OCI-LY7 (cell line): ENCODE data around the gene FRMD8. TPM values are rescaled to one million over a fixed set of nuclear protein-coding genes. Genes with fewer than 3 reads are reported as not detected.

Experiments
- BruUV-seq: library from RNA; stranded (reverse); fragments of 400-500 nt; replicated peaks from 2 replicates; lab custom pipeline; 2021; lab: Mats Ljungman, UMichigan
- CTCF ChIA-PET: fragments of 300-600 bp; sonication (Branson Sonifier 250); formaldehyde crosslinking; loops from one replicate; lab custom pipeline; 2022; ENCODE audit warnings: antibody characterized with exemption; ENCODE audit not compliant: unreplicated experiment; lab: Charles Lee
- POLR2A ChIA-PET: fragments of 300-600 bp; sonication (Branson Sonifier 250); formaldehyde crosslinking; loops from one replicate; lab custom pipeline; 2022; ENCODE audit warnings: antibody characterized with exemption; lab: Charles Lee
- DNase-seq: peaks from one replicate; pipeline ENCODE4 v3.0.0-alpha.2; 2015; ENCODE audit warnings: low spot score
- H2AFZ ChIP-seq: fragments of 200-600 bp; sonication (generic), shearing (Covaris generic); 2 replicates; pipeline ENCODE4 v1.6.1; 2014; ENCODE audit warnings: mild to moderate bottlenecking, antibody characterized with exemption, low read length, moderate library complexity
- H3K27ac ChIP-seq: fragments of 200-600 bp; sonication (generic); 2 replicates; pipeline ENCODE4 v1.5.1; 2014; ENCODE audit warnings: mixed run types, low read depth, mild to moderate bottlenecking, moderate library complexity, low read length, inconsistent platforms; ENCODE audit not compliant: poor library complexity, severe bottlenecking
- H3K36me3 ChIP-seq: fragments of 200-600 bp; sonication (generic); 2 replicates; pipeline ENCODE4 v1.6.1; 2014; ENCODE audit warnings: mild to moderate bottlenecking, antibody characterized with exemption, low read length, moderate library complexity, mixed read lengths; ENCODE audit not compliant: insufficient read depth
- H3K4me1 ChIP-seq: fragments of 200-600 bp; sonication (generic); 2 replicates; pipeline ENCODE4 v1.5.1; 2014; ENCODE audit warnings: mild to moderate bottlenecking, low read length; ENCODE audit not compliant: insufficient read depth, poor library complexity, severe bottlenecking
- H3K4me2 ChIP-seq: fragments of 200-600 bp; sonication (generic); 2 replicates; pipeline ENCODE4 v1.6.1; 2014; ENCODE audit warnings: mild to moderate bottlenecking, low read length
- H3K4me3 ChIP-seq: fragments of 200-600 bp; sonication (generic); 2 replicates; pipeline ENCODE4 v1.5.1; 2014; ENCODE audit warnings: mild to moderate bottlenecking, low read depth, low read length; ENCODE audit not compliant: poor library complexity, severe bottlenecking
- H3K79me2 ChIP-seq: fragments of 200-600 bp; sonication (generic); 2 replicates; pipeline ENCODE4 v1.6.1; 2016; ENCODE audit warnings: low read depth, mild to moderate bottlenecking, low read length, moderate library complexity, mixed read lengths; ENCODE audit not compliant: insufficient read depth
- H3K9me2 ChIP-seq: fragments of 200-600 bp; sonication (generic); 2 replicates; pipeline ENCODE4 v1.6.1; 2016; ENCODE audit warnings: mild to moderate bottlenecking, low read length, mixed read lengths; ENCODE audit not compliant: insufficient read depth
- H3K9me3 ChIP-seq: fragments of 200-600 bp; sonication (generic); 2 replicates; pipeline ENCODE4 v1.6.1; 2014; ENCODE audit warnings: mild to moderate bottlenecking, mixed run types, low read length, mixed read lengths
- H4K20me1 ChIP-seq: fragments of 200-600 bp; sonication (generic); 2 replicates; pipeline ENCODE4 v1.6.1; 2014; ENCODE audit warnings: mild to moderate bottlenecking, antibody characterized with exemption, low read length, moderate library complexity, mixed read lengths; ENCODE audit not compliant: insufficient read depth
- CTCF ChIP-seq: fragments of 200-600 bp; sonication (generic); conservative IDR thresholded peaks from 2 replicates; pipeline ENCODE4 v1.5.1; 2014; ENCODE audit warnings: mild to moderate bottlenecking, antibody characterized with exemption, low read length, moderate library complexity, mixed read lengths
- EZH2phosphoT487 ChIP-seq: fragments of 200-600 bp; sonication (generic); IDR thresholded peaks from 2 replicates; pipeline ENCODE4 v1.6.1; 2018; ENCODE audit warnings: low read depth, borderline replicate concordance, mild to moderate bottlenecking, mixed run types, antibody characterized with exemption, low read length, moderate library complexity, mixed read lengths
- intact Hi-C: fragments of 100-400 bp; cut with micrococcal nuclease; formaldehyde crosslinking; loops from one replicate; pipeline ENCODE4 v1.10.0; 2022; ENCODE audit not compliant: unreplicated experiment
- total RNA-seq, 2 experiments: library from RNA; depleted of rRNA in 1 of 2; stranded (reverse); fragments of >200 nt in 1 of 2; shearing (Covaris generic) in 1 of 2; gene quantifications; 2 replicates each; pipeline ENCODE4 v1.2.3, GENCODE V29; 2014 to 2022

FRMD8 gene
- total RNA-seq, 2 experiments from 2014 or later: 37.6 to 55.8 TPM

GRCh38 chr11:65442842-65443331 is 56.5 kb downstream of the FRMD8 start:
- Histone ChIP-seq H3K4me2 (peak overlapping the region; percentile 74), H3K4me3 (peak overlapping the region; percentile 23), H4K20me1 (no peaks in the 10 kb centered on the region), H2AFZ (no peak overlapping the region), H3K9me2 (no peaks in the 10 kb centered on the region), H3K4me1 (peaks cover 84% of the 10 kb centered on the region), H3K27ac (peak overlapping the region; percentile 93), H3K79me2 (peaks cover 23% of the 10 kb centered on the region; the same call in 1 of the 2 replicates), H3K36me3 (peaks cover 11% of the 10 kb centered on the region), H3K9me3 (no peaks in the 10 kb centered on the region)
- no peak for DNase-seq
- CTCF ChIA-PET: no interaction called here
- BruUV-seq: no TSS peak
- TF ChIP-seq EZH2phosphoT487 (no peak), CTCF (no peak)
- POLR2A ChIA-PET: interaction anchor here (0.7 to 5.1 kb wide), 5 partner anchors 12 to 59 kb away, joined by 3 to 32 read pairs (median 4); partner anchors contain the start of gene MALAT1
- intact Hi-C loops: loop anchor here (1.0 kb wide), 1 partner anchor 24 kb away; no protein-coding TSS in a partner anchor

DNA sequence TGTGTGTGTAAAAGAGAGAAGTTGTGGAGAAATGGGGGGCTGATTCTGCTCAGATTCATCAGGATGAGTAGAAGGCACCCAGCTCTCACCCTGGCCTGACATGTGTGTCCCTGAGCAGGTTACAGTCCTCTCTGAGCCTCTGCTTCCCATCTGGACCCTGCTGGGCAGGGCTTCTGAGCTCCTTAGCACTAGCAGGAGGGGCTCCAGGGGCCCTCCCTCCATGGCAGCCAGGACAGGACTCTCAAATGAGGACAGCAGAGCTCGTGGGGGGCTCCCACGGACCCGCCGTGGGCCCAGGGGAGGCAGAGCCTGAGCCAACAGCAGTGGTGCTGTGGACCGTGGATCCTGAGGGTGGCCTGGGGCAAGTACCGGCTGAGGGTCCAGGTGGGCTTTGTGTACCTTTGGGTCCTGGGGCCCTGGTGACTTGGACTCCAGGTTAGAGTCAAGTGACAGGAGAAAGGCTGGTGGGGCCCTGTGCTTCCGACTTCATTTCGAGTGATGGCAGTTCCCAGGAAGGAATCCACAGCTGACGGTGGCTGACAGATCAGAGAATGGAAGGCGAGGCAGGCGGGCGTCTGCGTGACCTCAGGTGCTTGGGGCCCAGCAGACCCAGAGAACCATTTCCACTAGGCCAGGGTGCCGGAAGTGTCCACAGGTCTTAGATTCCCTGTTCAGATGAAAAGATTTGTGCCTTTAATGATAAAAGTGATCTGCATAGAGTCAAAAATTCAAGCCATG is 58.0 kb downstream of the FRMD8 start:
- H4K20me1 ChIP-seq: no peaks in the 10 kb centered on the region
- H3K9me2 ChIP-seq: no peaks in the 10 kb centered on the region
- intact Hi-C loops: no loop called here
- no peaks in the 10 kb centered on the region for H3K36me3 ChIP-seq
- H3K27ac ChIP-seq: peak overlapping the region; percentile 93
- ChIA-PET POLR2A (interaction anchor here (0.6 to 5.1 kb wide), 9 partner anchors 11 to 387 kb away, joined by 3 to 32 read pairs (median 4); partner anchors contain the start of gene MALAT1), CTCF (interaction anchor here (0.8 to 1.0 kb wide), 2 partner anchors 23 to 28 kb away, joined by 3 read pairs; no protein-coding TSS in a partner anchor)
- no TSS peak for BruUV-seq
- peak overlapping the region; percentile 74 for H3K4me2 ChIP-seq
- H3K4me1 ChIP-seq: peaks cover 85% of the 10 kb centered on the region
- H2AFZ ChIP-seq: no peak overlapping the region
- no peak for DNase-seq
- no peak for TF ChIP-seq CTCF
- no peak for TF ChIP-seq EZH2phosphoT487
- no peaks in the 10 kb centered on the region for H3K9me3 ChIP-seq
- H3K79me2 ChIP-seq: peaks cover 10% of the 10 kb centered on the region; the same call in 1 of the 2 replicates
- H3K4me3 ChIP-seq: no peak overlapping the region
